ENCODE data around the gene IGSF11.
"Not testable (repeated sequence)": the region's sequence is repeated elsewhere in the genome, so short reads cannot be mapped to it uniquely, and the experiment has no call there.

IGSF11 gene

DNA sequence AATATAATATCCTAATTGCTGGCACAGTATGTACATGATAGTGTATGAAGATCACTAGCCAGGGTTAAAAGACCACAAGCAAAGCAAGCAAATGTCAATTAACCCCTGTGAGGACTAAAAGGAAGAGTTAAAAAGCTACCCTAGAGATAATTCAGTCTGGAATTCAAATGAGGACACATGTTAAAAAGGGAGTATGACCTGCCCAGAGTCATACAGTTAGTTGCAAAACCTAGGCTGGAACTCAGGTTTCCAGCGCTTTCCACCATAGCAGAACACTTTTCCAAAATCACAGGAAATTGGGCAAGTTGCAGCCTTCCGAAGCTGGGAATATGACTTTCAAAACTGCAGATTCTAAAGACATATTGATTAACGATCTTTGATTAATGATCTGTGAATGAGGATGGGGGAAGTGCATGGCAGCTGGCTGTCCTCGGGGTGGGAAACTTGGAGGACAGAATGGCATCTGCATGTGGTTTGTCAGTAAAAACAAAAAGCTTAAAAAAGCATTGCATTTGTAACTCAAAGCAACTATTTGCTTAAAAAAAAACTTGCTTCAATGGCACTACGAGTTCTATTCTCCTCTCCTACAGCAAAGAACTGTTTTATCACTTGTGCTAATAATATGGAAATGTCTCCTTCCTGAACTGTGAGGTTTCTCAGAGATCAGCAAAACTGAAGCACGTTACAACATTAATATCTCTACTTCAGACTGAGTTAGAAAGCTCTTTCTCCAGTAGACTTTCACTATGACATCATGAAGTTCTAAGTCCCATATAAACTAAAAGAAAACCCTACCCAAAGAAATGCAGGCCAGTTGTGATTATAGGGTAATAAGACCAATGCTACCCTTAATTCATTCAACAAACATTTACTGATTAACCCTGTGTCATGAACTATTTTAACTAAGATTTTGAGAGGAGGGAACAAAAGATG lies 46.2 kb downstream of the IGSF11 start:
- DNase-seq: no peak

DNA sequence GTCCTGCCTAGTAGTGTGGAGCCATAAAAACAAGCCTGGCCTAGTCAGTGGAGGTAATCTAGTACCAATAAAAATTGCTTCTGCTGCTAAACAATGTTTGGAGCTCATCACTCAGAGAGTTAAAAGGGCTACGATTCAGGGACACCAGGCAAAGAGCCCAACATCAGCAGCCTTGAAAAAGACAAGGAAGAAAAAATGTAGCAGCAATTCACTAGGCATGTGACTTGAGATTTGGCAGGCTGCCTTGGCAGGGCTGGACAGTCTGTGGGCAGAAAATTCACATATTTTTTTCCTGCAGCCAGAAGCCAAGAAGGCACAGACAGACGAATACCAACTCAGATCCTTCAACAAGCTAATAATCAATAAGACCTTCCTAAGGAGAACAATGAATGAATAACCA lies 47.2 kb downstream of the IGSF11 start:
- no peak for DNase-seq

DNA sequence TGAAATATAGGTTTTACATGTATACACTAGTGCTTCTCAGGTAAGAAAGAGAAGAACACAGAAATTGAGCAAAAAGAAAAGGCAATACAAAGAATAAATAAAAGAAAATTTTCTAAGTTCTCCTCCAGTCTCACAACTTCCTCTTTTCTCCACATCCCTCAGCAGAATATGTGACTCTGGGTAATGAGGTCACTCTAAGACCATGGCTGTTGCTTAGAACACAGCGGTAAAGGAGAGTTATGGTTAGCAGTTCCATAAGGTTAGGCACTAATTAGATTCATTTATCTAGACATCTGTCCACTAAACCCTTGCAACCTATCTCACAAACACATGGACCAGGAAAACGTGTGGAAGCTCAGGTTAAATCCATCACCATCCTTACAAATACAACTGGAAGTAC lies 47.9 kb downstream of the IGSF11 start:
- no peak for DNase-seq

DNA sequence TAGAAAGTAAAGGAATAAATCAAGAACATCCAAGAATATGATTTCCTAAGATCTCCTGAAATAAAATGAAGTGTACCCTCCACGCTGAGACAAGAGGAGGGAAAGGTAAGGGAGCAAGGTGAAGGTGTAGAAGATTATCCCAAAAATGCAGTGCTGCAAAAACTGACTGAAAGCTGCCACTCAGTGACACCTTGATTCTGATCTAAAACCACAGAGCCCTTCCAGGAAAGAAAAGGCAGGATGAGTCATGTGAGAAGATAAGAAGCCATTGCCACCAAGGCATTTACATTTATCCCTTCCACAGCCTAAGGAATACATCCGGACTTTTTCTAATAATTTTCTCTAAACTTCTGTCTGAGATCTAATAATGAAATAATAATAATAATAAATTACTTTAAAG lies 49.9 kb downstream of the IGSF11 start:
- DNase-seq: no peak

DNA sequence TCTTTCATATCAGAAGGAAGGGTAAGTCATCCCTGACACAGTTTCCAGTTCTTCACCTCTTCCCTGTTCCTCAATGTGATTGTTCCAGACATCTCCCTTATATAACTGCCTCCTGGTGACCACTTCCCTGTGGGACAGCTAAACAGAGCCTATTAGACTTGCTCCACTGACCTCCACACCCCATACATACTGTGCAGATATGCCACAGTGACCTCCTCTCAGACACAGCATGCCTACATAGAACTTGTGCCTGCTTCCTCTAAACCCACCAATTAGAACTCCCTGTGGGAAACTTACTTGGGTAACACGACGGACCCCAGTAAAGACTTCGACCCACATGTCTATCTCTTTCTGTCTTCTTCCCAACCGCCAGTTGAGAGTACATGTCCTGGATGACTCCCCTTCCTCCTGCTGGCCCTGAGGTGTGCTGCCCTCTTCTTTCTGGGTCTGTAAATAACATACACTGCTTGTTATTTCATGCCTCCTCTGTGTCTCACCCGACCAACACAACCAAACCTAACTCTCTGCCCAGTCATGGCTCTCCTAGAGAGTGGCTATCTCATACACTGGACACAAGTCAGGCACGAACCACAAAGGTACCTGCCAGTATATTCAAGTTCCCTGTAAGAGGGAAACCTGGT lies 53.0 kb downstream of the IGSF11 start:
- no peak for DNase-seq

DNA sequence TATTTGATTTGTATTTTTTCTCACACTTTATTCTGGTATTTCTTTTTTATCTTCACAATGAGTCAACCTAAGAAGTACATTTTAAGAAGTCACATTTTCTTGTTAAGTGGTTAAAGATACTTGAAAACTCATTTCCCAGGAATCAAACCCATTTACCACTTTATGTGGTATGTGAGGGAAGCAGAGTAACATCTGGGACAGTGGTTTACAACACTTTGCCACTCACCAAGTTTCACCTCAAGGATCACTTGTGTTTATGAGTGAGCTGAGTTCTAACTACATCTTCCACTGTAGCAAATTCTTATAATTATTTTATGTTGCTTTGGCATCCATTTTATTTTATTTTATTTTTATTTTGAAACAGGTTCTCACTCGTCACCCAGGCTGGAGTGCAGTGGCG lies 53.8 kb downstream of the IGSF11 start:
- no peak for DNase-seq

DNA sequence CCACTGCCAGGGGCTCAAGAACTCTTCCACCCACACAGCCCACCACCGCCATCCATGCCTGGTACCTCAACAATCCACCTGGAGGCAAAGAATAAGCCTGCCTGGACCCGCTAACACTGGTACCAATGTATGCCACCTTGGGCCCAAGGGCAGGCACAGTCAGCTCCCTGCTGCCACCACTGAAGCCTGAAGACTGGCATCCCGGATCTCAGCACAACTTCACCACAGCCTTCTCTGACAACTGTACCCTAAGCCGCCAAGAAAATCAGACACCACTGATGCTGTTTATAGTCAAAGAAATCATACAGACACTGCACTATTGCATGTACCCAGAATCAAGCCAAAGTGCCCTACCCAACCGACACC lies 56.3 kb downstream of the IGSF11 start:
- DNase-seq: no peak

DNA sequence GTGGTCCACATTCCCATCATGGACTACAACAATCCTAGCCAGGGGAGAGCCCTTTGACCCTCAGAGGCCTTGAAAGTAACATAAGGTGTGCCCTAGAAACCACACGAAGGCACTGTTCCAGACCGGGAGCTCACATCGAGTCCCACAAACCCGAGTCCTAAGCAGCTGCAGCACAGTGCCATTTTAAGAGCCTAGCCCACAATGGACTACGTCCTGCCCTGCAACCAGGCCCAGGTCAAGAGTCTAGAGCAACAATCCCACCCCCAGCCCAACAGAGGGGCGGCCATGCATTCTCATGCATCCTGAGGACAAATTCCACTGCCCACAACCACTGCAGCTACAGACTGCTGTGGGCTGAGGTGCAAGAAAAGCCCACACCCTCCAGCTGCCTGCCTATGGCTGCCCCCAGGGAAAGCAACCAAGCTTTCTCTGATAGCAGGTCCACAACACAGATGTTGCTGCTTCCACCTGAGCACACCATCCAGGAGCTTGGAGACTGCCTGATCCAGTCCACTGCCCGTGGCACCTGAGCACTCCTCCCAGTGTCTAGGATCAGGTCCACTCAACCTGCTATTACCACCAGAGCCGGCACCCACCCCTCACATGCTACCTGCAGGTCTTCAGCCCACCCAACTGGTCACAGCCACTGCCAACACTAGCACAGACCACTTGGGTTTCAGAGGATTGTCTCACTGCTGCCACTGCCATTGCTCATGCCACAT lies 56.8 kb downstream of the IGSF11 start:
- DNase-seq: no peak

DNA sequence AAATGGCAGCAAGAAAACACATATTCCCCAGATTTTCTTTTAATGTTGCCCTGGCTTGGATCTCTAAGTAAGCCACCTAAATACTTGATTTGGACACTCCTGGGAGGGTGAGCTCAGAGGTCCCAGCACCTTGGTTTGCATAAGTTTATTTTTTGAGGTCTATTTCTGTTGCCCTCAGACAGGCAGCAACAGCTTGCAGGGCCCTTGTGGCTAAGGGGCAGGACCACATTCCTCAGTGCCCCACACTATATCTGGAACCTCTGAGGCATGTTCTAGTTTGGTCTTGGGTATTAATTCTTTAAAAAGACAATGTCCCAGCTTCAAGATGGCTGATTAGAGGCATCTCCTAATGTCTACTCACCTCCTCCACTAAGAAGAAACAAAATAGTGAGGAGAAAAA lies 57.5 kb downstream of the IGSF11 start:
- no peak for DNase-seq

DNA sequence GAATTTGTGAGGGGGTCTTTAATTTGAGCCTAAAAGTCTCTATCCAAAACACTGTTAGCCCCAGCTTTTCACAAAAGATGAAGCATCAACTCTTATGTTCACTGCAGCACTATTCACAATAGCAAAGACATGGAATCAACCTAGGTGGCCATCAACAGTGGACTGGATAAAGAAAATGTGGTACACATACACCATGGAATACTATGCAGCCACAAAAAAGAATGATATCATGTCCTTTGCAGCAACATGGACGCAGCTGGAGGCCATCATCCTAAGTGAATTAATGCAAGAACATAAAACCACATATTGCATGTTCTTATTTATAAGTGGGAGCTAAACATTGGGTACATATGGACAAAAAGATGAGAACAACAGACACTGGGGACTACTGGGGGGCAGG lies 59.2 kb downstream of the IGSF11 start:
- not testable (repeated sequence) for DNase-seq

DNA sequence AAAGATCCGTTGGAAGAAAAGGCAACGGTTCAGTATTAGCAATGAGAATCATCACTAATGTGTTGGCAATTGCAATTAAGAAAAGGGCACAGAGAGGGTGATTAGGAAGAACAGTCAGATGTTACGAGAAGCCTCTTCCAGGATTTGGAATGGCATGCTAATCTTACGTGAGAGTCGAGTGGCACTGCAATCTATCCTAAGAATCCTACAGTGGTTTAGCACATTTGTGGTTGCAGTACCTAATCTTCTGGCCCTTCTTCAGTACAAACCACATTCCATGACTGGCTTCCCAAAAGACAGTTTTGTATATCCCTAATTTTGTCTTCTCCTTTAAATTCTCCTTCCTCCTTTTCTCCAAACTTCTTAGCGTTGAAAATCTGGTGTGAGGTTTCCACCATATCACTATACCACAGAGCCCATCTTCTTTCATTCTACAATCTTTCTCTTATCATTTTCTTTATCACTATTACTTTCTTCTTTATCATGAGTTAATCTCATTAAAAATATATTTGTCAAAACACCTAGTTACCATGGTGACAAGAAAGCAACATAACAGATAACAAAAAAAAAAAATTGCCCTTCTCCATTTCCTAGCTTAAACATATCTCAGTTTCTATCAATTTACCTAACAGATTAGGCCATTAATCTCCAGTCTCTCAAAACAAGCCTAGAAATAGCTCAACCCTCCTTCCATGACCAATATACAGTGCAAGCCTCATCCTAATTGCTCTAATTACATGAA lies 60.1 kb downstream of the IGSF11 start:
- no peak for DNase-seq

DNA sequence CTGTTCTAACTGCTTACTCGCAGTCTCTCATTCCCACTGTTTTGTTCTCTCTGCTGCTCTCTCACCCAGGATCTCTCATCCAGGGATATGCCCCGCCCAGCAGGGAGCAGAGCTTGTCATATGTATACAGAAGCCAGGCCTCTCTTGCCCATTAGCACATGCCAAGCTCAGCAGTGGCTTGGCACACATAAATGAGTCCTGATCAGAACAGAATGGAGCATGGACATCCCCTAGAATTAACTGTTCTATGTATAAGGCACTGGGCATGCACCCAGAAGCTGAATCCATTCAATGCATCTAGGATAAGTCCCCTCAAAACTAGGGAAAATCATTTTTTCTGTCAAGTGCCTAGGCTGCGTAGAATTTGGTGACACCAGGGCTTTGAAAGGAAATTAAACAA lies 61.6 kb downstream of the IGSF11 start:
- no peak for DNase-seq

DNA sequence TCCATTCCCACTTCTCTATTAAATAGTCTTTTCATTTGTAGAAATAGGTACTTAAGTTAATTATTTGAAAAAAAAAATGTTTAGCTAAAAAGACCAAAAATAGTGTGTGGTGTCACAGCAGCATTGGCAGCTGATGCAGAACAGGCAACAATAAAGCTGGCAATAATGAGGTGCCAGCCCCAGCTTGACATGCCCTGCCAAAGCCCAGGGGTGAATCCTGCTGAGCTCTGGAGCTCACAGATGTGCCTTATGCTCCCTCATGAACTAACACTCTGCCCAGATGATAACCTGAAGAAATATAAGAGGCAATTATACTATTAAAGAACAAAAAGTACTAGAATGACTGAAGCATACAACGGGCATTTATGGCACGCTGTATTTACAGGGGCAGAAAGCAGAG lies 63.8 kb downstream of the IGSF11 start:
- no peak for DNase-seq

DNA sequence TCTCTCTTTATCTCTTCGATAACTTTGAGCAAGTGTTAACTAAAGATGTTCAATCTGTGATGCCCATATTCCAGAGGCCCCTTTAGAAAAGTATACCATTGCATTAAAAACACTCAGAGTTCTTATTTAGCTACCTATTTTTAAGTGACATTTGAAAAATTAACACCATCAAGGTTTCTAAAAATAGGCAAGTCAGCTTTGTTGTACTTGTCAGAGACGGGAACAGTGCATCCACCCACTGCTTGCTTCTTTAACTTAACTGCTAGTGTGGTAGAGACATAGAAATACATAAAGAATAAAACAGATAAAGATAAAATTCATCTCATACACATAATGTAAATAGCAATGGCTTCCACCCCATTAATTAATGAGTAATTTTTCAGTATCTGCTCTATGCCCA lies 66.0 kb downstream of the IGSF11 start:
- DNase-seq: no peak

DNA sequence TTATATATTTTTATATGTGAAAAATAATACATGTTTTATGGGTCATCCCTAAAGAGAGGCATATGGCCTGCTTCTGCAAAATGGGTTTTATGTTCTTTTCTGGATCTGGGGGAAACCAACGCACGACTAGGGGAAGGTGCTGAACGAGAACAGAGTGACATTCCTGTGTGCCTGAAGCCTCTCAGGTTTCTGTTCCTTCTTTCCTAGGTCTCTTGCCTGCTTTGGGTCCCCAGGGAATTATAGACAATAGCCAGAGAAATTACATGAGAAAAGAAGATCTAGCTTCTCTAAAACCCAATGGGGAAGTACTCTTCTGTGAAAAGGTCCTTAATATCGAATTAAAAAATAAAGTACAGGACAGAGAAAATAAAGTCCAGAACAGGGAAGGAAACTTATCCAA lies 66.5 kb downstream of the IGSF11 start:
- DNase-seq: no peak

DNA sequence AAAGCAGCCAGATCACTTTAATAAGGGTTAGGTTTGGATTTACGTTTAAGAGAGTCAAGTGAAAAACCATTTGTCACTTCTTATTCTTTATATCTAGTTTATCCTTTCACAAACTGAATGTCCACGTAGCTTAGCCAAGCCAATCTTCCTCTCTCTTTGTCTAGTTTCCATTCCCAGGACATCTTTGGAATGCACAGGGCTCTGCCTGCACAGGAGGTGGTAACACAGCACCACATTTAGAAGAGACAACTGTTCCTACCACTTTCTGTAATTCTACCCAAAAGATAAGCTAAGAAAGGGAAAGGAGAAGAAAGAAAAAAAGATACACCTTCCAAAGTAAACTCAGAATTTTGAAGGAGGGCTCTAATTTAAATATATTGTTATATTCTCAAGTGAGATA lies 67.9 kb downstream of the IGSF11 start:
- no peak for DNase-seq

DNA sequence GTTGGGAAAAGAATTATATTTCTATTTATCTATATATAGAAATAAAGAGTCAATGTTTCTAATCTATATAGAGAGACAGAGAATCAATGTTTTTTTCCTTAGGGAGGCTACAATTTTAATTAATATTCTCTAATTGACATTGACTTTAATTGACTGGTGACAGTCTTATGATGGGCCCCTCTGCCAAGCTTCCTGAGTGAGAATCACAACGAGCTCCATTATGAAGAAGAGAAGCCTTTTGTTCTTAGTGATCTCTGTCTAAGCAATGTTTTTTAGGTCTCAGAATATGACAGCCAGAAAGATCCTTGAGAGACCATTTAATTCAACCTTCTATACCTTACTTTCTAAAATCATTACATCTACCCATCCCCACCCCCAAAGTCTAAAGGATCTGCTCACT lies 70.9 kb downstream of the IGSF11 start:
- no peak for DNase-seq

DNA sequence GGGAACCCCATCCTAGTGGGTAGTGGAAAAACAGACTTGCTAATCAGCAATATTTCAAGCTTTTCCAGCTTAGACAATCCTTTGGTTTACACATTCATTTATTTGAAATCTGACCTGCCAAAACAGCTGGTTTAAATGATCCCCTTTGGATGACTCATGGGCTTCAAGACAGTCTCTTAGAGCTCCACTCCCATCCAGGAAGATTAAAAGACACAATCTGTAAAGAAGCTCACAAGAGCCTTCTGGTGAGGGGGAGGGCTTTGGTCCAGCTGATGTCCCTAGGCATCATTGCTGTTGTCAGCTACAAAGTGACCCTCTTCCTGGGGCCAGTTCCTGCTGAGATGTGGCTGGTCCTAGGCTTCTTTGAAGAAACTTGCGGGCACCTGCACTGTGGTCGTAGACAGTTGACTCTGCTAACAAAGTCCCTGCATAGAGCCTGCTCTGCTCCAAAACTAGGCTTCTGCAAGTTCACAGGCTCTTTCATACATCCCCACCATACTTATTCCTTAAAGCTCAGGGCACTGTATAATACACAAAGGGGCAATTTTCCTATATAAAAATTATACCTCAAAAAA lies 73.7 kb downstream of the IGSF11 start:
- no peak for DNase-seq

DNA sequence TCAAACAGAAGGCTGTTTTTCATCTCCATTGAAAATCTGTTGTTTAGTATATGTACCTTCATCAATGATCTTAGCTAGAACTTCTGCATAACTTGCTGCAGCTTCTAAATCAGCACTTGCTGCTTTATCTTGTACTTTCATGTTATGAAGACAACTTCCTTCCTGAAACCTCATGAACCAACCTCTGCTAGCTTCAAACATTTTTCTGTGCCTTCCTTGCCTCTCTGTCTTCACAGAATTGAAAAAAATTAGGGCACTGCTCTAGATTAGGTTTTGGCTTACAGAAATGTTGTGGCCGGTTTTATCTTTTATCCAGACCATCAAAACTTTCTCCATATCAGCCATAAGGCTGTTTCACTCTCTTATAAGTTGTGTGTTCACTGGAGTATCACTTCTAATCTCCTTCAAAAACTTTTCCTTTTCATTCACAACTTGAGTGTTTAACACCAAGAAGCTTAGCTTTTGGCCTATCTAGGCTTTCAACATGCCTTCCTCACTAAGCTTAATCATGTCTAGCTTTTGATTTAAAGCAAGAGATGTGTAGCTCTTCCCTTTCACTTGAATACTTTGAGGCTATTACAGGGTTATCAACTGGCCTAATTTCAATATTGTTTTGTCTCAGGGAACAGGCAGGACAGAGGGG lies 78.6 kb downstream of the IGSF11 start:
- no peak for DNase-seq

DNA sequence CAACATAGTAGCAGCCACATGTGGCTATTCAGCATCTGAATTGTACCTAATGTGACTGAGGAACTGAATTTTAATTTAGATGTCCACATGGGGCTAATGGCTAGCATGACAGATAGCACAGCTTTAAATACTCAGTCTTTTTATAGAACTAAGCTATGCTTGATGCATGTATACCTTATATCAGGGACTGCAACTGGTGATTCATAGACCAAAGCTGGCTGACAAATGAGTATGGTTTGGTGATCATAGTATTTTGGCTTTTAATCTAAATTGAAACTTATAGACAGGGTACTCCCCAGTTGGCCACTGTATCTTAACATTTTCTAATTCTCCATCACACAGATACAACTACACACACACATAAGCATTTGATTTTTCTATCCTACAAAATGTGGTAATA lies 83.6 kb downstream of the IGSF11 start:
- DNase-seq: no peak

DNA sequence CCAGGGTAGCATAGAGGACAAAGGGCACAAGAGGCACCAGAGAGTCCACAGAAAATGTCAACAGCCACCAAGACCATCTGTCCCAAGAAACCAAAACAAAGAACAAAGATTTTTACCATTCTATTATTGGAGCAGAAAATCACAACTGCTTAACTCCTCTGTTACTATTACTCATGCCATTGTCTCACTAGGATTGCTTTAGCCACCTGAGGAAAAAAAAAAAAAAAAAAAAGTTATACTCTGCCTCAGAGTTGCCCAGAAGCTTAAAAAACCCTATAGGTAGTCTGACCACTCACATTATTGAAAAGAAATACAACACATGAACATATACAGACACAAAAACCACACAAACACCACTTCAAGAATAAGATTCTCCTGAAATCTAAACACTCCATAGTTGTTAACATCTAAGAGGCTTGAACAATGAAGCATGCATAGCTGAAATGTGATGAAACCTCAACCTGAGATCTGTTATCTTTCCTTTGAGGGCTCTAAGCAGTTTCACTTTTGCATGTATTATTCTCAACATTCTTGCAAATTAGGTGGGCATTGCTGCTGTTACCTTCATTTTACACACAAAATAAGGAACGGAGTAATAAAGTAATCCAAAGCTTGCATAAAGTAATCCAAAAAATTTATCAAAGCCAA lies 85.4 kb downstream of the IGSF11 start:
- no peak for DNase-seq

DNA sequence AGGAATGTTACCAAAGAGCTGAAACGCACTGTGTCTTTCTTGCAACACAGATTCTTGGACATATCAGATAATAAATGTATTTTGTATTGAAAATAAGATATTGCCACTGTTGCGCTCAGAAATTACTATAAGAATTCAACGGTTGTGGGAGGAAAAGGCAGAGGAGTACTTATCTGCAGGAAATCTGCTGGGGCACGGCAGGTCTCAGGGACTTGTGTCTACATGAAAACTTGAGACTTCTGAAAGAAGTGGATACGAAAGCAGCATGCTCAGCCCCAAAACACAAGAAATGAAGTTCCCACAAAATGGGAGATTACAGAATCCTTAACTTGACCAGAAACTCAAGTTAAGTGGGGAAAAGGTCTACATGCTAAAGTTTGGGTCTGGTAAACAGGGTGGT lies 86.5 kb downstream of the IGSF11 start:
- DNase-seq: no peak

Data from SHP77 (cell line).